GM12891 (cell line): ENCODE results near the gene KCNIP4.

Source experiments
- DNase-seq: peaks from one replicate; pipeline ENCODE4 v3.0.0; 2011; ENCODE audit warnings: low spot score; ENCODE audit not compliant: insufficient read length
- FAIRE-seq: peaks from 2 replicates; lab custom pipeline; 2011; peaks lifted over from hg19 to GRCh38; lab: Jason Lieb, UNC
- PAX5 ChIP-seq: IDR thresholded peaks from 2 replicates; pipeline ENCODE4 v1.6.1; 2011; ENCODE audit warnings: low read length, moderate library complexity, mild to moderate bottlenecking; ENCODE audit not compliant: insufficient read depth, severe bottlenecking
- POLR2A ChIP-seq: IDR thresholded peaks from 2 replicates; pipeline ENCODE4 v1.6.1; 2011; ENCODE audit warnings: low read depth, low read length, control low read depth
- POLR2AphosphoS5 ChIP-seq: IDR thresholded peaks from 2 replicates; pipeline ENCODE4 v1.6.1; 2011; ENCODE audit warnings: low read depth, low read length, control low read depth
- POU2F2 ChIP-seq: IDR thresholded peaks from 2 replicates; pipeline ENCODE4 v1.6.1; 2011; ENCODE audit warnings: low read depth, mild to moderate bottlenecking, control low read depth, low read length, moderate library complexity
- SPI1 ChIP-seq: IDR thresholded peaks from 2 replicates; pipeline ENCODE4 v1.6.1; 2011; ENCODE audit warnings: low read depth, low read length, control low read depth
- TAF1 ChIP-seq: IDR thresholded peaks from 2 replicates; pipeline ENCODE4 v1.6.1; 2011; ENCODE audit warnings: low read depth, low read length, control low read depth

Gene KCNIP4

GRCh38 chr4:21041708-21042107 lies 906.9 kb downstream of the KCNIP4 start:
- DNase-seq (no peak), FAIRE-seq (no peak)
- TF ChIP-seq POLR2AphosphoS5 (no peak), POU2F2 (no peak), TAF1 (no peak), POLR2A (no peak), PAX5 (no peak), SPI1 (no peak)

GRCh38 chr4:21034728-21035127 lies 913.8 kb downstream of the KCNIP4 start:
- TF ChIP-seq POLR2A (no peak), TAF1 (no peak), POU2F2 (no peak), PAX5 (no peak), SPI1 (no peak), POLR2AphosphoS5 (no peak)
- FAIRE-seq, result no peak
- no peak for DNase-seq

GRCh38 chr4:21032089-21032645 lies 916.4 kb downstream of the KCNIP4 start:
- TF ChIP-seq PAX5, result no peak
- TF ChIP-seq POLR2AphosphoS5, result no peak
- no peak for TF ChIP-seq POLR2A
- no peak for TF ChIP-seq SPI1
- no peak for TF ChIP-seq POU2F2
- no peak for TF ChIP-seq TAF1
- FAIRE-seq (no peak), DNase-seq (no peak)

- no peak for TF ChIP-seq POU2F2
- TF ChIP-seq POLR2AphosphoS5, result no peak
- TF ChIP-seq SPI1, result no peak
- TF ChIP-seq TAF1, result no peak
- TF ChIP-seq PAX5, result no peak
- TF ChIP-seq POLR2A, result no peak
- no peak for FAIRE-seq
These were observed 929.8 kb downstream of the KCNIP4 start for GRCh38 chr4:21018817-21019216.

GRCh38 chr4:21013501-21013900 lies 935.1 kb downstream of the KCNIP4 start:
- DNase-seq (no peak), FAIRE-seq (no peak)
- no peak for TF ChIP-seq POLR2A
- no peak for TF ChIP-seq PAX5
- TF ChIP-seq POLR2AphosphoS5, result no peak
- TF ChIP-seq POU2F2, result no peak

More at GRCh38 chr4:21018817-21019216, 929.8 kb downstream of the KCNIP4 start:
- DNase-seq, result no peak

- no peak for DNase-seq
- no peak for FAIRE-seq
These were observed 935.7 kb downstream of the KCNIP4 start for GRCh38 chr4:21012851-21013331.

GRCh38 chr4:21011106-21011505 lies 937.5 kb downstream of the KCNIP4 start:
- no peak for FAIRE-seq
- no peak for DNase-seq
- TF ChIP-seq POLR2AphosphoS5 (no peak), POLR2A (no peak), SPI1 (no peak), TAF1 (no peak), POU2F2 (no peak), PAX5 (no peak)

More at GRCh38 chr4:21012851-21013331, 935.7 kb downstream of the KCNIP4 start:
- no peak for TF ChIP-seq POLR2A

- no peak for DNase-seq
- FAIRE-seq, result no peak
- TF ChIP-seq TAF1 (no peak), POLR2AphosphoS5 (no peak), PAX5 (no peak), POLR2A (no peak), SPI1 (no peak), POU2F2 (no peak)
These were observed 938.6 kb downstream of the KCNIP4 start for GRCh38 chr4:21009956-21010355.

GRCh38 chr4:21005647-21006046 lies 942.9 kb downstream of the KCNIP4 start:
- TF ChIP-seq TAF1 (no peak), SPI1 (no peak), POLR2A (no peak), POLR2AphosphoS5 (no peak), POU2F2 (no peak), PAX5 (no peak)
- FAIRE-seq (no peak), DNase-seq (no peak)

GRCh38 chr4:21002976-21003375 lies 945.6 kb downstream of the KCNIP4 start:
- FAIRE-seq, result no peak
- no peak for TF ChIP-seq POU2F2
- TF ChIP-seq TAF1, result no peak
- no peak for TF ChIP-seq PAX5
- no peak for TF ChIP-seq POLR2A
- no peak for TF ChIP-seq POLR2AphosphoS5
- no peak for TF ChIP-seq SPI1

More at GRCh38 chr4:21002976-21003375, 945.6 kb downstream of the KCNIP4 start:
- no peak for DNase-seq
